Measurements from ENCODE around the gene TRAPPC12.

DNA sequence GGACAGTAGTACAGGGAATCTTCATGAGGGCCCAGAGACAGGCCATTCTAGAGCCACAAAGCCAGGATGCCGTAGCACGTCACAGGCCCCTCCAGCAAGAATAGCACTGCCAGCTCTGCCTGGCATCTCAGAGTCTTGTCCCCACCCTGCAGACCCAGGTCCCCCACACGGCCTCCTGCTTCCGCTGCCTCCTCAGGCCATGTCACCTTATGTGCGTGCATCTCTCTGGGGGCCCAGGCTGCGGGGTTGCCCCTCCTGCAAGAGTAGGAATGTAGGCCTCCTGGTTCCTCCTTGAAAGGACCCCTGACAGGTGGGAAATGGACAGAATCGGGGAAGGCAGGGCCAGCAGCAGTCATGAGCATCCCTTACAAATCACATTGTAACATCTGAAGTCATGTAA lies 90.0 kb downstream of the TRAPPC12 start:
- TF ChIP-seq, protein P1, sequence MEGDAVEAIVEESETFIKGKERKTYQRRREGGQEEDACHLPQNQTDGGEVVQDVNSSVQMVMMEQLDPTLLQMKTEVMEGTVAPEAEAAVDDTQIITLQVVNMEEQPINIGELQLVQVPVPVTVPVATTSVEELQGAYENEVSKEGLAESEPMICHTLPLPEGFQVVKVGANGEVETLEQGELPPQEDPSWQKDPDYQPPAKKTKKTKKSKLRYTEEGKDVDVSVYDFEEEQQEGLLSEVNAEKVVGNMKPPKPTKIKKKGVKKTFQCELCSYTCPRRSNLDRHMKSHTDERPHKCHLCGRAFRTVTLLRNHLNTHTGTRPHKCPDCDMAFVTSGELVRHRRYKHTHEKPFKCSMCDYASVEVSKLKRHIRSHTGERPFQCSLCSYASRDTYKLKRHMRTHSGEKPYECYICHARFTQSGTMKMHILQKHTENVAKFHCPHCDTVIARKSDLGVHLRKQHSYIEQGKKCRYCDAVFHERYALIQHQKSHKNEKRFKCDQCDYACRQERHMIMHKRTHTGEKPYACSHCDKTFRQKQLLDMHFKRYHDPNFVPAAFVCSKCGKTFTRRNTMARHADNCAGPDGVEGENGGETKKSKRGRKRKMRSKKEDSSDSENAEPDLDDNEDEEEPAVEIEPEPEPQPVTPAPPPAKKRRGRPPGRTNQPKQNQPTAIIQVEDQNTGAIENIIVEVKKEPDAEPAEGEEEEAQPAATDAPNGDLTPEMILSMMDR (optimal IDR thresholded peaks at IDR 0.05 in 1 of 3, IDR thresholded peaks at IDR 0.05 in 1 of 3, conservative IDR thresholded peaks at IDR 0.05 in 1 of 3; ENCODE audit: extremely low read depth in 1 of 3, insufficient read depth in 2 of 3, low read length in 3 of 3) = no peak
- TF ChIP-seq EZH2 (IDR thresholded peaks at IDR 0.05; ENCODE audit: low read length) = no peak
